AG04450 (cell line): Measurements from ENCODE around the gene MITF. TPM values are rescaled to one million over a fixed set of nuclear protein-coding genes. Genes with fewer than 3 reads are reported as not detected.

Experiments
- CTCF ChIA-PET: fragments of 300-600, 350-600 bp; formaldehyde crosslinking; extraction: SDS; loops from one replicate; lab custom pipeline; 2022; ENCODE audit warnings: antibody characterized with exemption, inconsistent platforms; lab: Charles Lee
- POLR2A ChIA-PET: fragments of 350-600 bp; formaldehyde crosslinking; extraction: SDS; loops from one replicate; lab custom pipeline; 2021; ENCODE audit warnings: antibody characterized with exemption, inconsistent platforms; lab: Yijun Ruan, JAX
- DNase-seq: peaks from one replicate; pipeline ENCODE4 v3.0.0-alpha.2; 2011; ENCODE audit warnings: low read depth, low spot score
- H3K27ac ChIP-seq: one replicate; pipeline ENCODE4 v1.5.1; 2012; ENCODE audit warnings: low read depth, low read length, control low read depth
- H3K27me3 ChIP-seq: one replicate; pipeline ENCODE4 v1.6.0; 2012; ENCODE audit warnings: low read length; ENCODE audit not compliant: control insufficient read depth, insufficient read depth
- H3K4me3 ChIP-seq: 2 replicates; pipeline ENCODE4 v1.5.1; 2011; ENCODE audit warnings: mild to moderate bottlenecking, low read depth, low read length, control low read depth
- H3K9me3 ChIP-seq: 2 replicates; pipeline ENCODE4 v1.5.1; 2012; ENCODE audit warnings: low read length; ENCODE audit not compliant: control insufficient read depth, insufficient read depth
- polyA plus RNA-seq: library from polyadenylated mRNA; depleted of rRNA; stranded (reverse); fragments of >200 nt; gene quantifications from 2 replicates; pipeline ENCODE4 v1.2.3, GENCODE V29; 2011
- TF ChIP-seq, protein P1 (sequence below): IDR thresholded peaks from 2 replicates; pipeline ENCODE4 v1.5.1; 2011; ENCODE audit warnings: low read depth, low read length, control low read depth, inconsistent platforms

The MITF gene
- polyA plus RNA-seq, 1 experiment, result 32.2 TPM

GRCh38 chr3:69967156-69967555 is 227.9 kb downstream of the MITF start:
- POLR2A ChIA-PET, result no interaction called here
- CTCF ChIA-PET, result interaction anchor here (1.2 kb wide), 1 partner anchor 20 kb away, joined by 3 read pairs; no protein-coding TSS in a partner anchor
- DNase-seq, result no peak
- Histone ChIP-seq H3K4me3 (no peak overlapping the region), H3K27me3 (no peaks in the 10 kb centered on the region), H3K9me3 (no peaks in the 10 kb centered on the region), H3K27ac (no peak overlapping the region)
- TF ChIP-seq, protein P1, sequence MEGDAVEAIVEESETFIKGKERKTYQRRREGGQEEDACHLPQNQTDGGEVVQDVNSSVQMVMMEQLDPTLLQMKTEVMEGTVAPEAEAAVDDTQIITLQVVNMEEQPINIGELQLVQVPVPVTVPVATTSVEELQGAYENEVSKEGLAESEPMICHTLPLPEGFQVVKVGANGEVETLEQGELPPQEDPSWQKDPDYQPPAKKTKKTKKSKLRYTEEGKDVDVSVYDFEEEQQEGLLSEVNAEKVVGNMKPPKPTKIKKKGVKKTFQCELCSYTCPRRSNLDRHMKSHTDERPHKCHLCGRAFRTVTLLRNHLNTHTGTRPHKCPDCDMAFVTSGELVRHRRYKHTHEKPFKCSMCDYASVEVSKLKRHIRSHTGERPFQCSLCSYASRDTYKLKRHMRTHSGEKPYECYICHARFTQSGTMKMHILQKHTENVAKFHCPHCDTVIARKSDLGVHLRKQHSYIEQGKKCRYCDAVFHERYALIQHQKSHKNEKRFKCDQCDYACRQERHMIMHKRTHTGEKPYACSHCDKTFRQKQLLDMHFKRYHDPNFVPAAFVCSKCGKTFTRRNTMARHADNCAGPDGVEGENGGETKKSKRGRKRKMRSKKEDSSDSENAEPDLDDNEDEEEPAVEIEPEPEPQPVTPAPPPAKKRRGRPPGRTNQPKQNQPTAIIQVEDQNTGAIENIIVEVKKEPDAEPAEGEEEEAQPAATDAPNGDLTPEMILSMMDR, result no peak

DNA sequence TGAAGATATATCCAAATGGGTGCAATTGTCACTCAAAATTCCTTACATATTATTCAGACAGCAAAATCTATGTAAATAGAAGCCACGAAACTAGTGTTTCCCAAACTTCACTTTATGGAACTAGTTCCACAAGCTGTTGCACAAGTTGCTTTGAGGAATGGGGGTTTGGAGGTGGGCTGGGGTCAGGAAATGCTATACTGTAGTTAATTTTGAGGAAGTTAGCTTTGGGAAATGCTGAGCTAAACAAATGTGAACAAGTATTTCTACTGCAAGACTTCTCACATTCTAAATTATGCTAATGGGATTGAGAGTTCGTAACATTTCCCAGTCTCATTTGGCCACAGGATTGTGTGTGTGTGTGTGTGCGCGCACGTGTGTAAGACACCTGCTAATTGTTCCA is 231.6 kb downstream of the MITF start:
- no peak overlapping the region for H3K27ac ChIP-seq
- H3K4me3 ChIP-seq, result no peak overlapping the region
- ChIA-PET POLR2A (no interaction called here), CTCF (interaction anchor here (0.8 kb wide), 1 partner anchor 299 kb away, joined by 3 read pairs; no protein-coding TSS in a partner anchor)
- TF ChIP-seq, protein P1, result no peak
- no peaks in the 10 kb centered on the region for H3K9me3 ChIP-seq
- no peaks in the 10 kb centered on the region for H3K27me3 ChIP-seq
- DNase-seq, result no peak

DNA sequence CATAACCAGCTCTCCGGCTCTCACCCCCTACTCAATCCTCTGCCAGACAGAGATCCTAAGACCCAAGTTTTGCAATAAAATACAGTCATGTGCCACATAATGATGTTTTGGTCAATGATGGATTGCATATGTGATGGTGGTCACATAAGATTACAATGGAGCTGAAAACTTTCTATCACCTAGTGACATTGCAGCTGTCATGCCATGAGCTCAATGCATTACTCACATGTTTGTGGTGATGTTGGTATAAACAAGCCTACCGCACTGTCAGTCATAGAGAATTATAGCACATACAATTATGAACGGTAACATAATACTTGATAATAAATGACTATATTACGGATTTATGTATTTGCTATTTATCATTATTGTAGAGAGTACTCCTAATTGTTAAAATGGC is 233.4 kb downstream of the MITF start:
- Histone ChIP-seq H3K4me3 (no peak overlapping the region), H3K27ac (no peak overlapping the region), H3K9me3 (no peaks in the 10 kb centered on the region), H3K27me3 (no peaks in the 10 kb centered on the region)
- ChIA-PET CTCF (no interaction called here), POLR2A (no interaction called here)
- TF ChIP-seq, protein P1, result no peak
- no peak for DNase-seq

DNA sequence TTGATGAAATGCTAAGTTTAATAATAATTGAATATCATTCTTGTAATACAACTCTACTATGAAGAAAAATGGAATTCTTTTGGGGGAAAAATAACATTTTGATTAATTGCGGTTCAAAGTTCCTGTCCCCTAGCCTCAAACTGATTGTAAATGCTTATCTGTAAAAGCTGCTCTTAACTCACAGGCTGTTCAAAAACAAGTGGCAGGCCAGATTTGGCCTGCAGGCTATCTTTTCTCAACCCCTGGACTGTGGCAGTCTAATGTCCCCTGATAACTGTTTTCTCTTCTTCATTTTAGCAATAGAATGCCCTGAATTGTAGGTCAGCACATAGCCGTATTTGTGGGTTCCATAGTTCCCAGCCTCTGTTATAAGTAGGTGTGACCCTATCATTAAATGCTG is 236.8 kb downstream of the MITF start:
- CTCF ChIA-PET, result no interaction called here
- no peak for DNase-seq

DNA sequence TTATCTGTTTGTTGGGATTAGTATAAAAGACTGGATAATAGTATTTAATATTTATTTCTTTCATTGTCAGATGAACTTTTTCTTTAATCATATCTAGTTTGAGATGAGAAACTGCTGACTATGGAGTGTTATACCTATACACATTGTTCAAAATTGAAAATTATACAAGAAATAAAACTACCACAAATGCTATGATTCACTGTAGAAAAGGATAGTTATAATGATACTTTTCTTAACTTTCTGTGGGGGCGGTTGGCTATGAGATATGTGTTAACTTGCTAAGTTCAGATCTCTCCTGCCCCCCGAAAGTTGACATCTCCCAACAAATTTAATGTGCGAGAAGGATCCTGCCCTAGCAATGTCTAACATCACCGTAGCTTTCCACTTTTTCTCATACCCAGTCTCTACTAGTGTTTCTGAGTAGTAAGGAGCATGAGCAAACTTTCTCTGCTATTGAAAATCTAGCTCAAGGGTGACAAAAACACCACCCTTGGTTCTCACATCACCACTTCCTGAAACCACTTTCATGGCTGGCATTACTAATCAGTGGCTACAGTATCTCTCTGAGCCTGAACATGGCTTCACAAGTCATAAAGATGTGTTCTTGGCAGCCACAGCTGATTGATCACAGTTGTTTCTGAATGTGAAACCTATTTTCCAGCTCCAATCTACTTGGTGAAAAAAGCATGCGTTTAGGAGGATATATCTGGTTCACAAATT is 244.4 kb downstream of the MITF start:
- ChIA-PET POLR2A (no interaction called here), CTCF (interaction anchor here (1.5 kb wide), 1 partner anchor 574 kb away, joined by 6 read pairs; no protein-coding TSS in a partner anchor)
- peaks cover 5% of the 10 kb centered on the region; the same call in 1 of the 2 replicates for H3K9me3 ChIP-seq
- peaks cover 5% of the 10 kb centered on the region for H3K27me3 ChIP-seq
- no peak for DNase-seq
- no peak overlapping the region for H3K4me3 ChIP-seq
- no peak overlapping the region for H3K27ac ChIP-seq
- TF ChIP-seq, protein P1, result no peak

More for the DNA sequence above, 236.8 kb downstream of the MITF start:
- POLR2A ChIA-PET, result no interaction called here
- Histone ChIP-seq H3K27me3 (no peaks in the 10 kb centered on the region), H3K27ac (no peak overlapping the region), H3K4me3 (no peak overlapping the region), H3K9me3 (peaks cover 5% of the 10 kb centered on the region; the same call in 1 of the 2 replicates)
- TF ChIP-seq, protein P1, result no peak
